Measurements from ENCODE around the gene C19orf73.

DNA sequence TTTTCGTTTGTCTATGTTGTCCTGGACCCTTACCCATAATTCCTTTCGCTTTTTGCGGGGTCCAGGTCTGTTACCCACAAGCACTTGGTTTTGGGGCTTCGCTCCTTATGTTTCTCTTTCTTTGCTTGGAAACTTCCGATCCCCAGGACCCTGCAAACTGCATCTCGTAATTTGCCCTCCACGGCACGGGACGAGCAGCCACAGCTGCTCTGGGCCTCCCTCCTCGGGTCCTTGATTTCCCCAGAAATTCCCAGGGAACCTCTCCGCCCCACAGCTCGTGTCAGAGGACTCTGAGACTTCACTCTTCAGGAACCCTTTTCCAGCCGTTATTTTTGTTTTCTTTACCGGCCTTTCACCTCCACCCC is 33.1 kb downstream of the C19orf73 start:
- no peak for TF ChIP-seq SIN3A (IDR thresholded peaks at IDR 0.05; ENCODE audit: low read depth)
- no peak for TF ChIP-seq EGR1 (IDR thresholded peaks at IDR 0.05; ENCODE audit: low read depth)
- TF ChIP-seq, protein P1, sequence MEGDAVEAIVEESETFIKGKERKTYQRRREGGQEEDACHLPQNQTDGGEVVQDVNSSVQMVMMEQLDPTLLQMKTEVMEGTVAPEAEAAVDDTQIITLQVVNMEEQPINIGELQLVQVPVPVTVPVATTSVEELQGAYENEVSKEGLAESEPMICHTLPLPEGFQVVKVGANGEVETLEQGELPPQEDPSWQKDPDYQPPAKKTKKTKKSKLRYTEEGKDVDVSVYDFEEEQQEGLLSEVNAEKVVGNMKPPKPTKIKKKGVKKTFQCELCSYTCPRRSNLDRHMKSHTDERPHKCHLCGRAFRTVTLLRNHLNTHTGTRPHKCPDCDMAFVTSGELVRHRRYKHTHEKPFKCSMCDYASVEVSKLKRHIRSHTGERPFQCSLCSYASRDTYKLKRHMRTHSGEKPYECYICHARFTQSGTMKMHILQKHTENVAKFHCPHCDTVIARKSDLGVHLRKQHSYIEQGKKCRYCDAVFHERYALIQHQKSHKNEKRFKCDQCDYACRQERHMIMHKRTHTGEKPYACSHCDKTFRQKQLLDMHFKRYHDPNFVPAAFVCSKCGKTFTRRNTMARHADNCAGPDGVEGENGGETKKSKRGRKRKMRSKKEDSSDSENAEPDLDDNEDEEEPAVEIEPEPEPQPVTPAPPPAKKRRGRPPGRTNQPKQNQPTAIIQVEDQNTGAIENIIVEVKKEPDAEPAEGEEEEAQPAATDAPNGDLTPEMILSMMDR (IDR thresholded peaks at IDR 0.05 in 2 of 3, conservative IDR thresholded peaks at IDR 0.05 in 1 of 3; ENCODE audit: borderline replicate concordance in 1 of 3, insufficient read depth in 1 of 3, low read depth in 2 of 3, low read length in 2 of 3) = no peak
- no peak for TF ChIP-seq EZH2 (IDR thresholded peaks at IDR 0.05)
- no peak for TF ChIP-seq SRF (IDR thresholded peaks at IDR 0.05; ENCODE audit: low read depth)
- no peak for TF ChIP-seq POLR2A (IDR thresholded peaks at IDR 0.05; ENCODE audit: borderline replicate concordance, extremely low read depth, insufficient read depth, insufficient read length)
- TF ChIP-seq SP1 (IDR thresholded peaks at IDR 0.05; ENCODE audit: low read depth) = no peak
- TF ChIP-seq POLR2AphosphoS5 (IDR thresholded peaks at IDR 0.05; ENCODE audit: low read depth, low read length) = no peak
- TF ChIP-seq YY1 (IDR thresholded peaks at IDR 0.05; ENCODE audit: extremely low read depth, insufficient replicate concordance, low read depth, low read length) = no peak
